Activated T-helper 17 cell treated with anti-CD3 and anti-CD28 coated beads, Interleukin-2, amount 50 U/mL, for 72 hours (primary cell): ENCODE results near the gene CCDC85A. TPM values are rescaled to one million over a fixed set of nuclear protein-coding genes. Genes with fewer than 3 reads are reported as not detected.
"Not testable (repeated sequence)": the region's sequence is repeated elsewhere in the genome, so short reads cannot be mapped to it uniquely, and the experiment has no call there.

Experiments
- ATAC-seq: fragments of 150-1000 bp; cut with Tn5 transposase; replicated peaks from 2 replicates; pipeline ENCODE4 v1.10.0; 2021; ENCODE audit warnings: mild to moderate bottlenecking, moderate library complexity
- H3K27ac Mint-ChIP-seq: one replicate; pipeline ENCODE4 v1.8.0; 2022; ENCODE audit warnings: mixed read lengths
- H3K27me3 Mint-ChIP-seq: one replicate; pipeline ENCODE4 v1.8.0; 2022; ENCODE audit warnings: mixed read lengths
- H3K36me3 Mint-ChIP-seq: one replicate; pipeline ENCODE4 v1.8.0; 2022; ENCODE audit warnings: low read depth, mild to moderate bottlenecking, mixed read lengths
- H3K4me1 Mint-ChIP-seq: one replicate; pipeline ENCODE4 v1.8.0; 2022; ENCODE audit warnings: mixed read lengths
- H3K4me3 Mint-ChIP-seq: one replicate; pipeline ENCODE4 v1.8.0; 2022; ENCODE audit warnings: mild to moderate bottlenecking, mixed read lengths
- H3K9me3 Mint-ChIP-seq: one replicate; pipeline ENCODE4 v1.8.0; 2022; ENCODE audit warnings: mixed read lengths
- total RNA-seq, 2 donors: library from RNA; stranded (reverse); gene quantifications; one replicate each; pipeline ENCODE4 v1.2.3, GENCODE V29; 2022

Gene CCDC85A
- total RNA-seq = not detected

DNA sequence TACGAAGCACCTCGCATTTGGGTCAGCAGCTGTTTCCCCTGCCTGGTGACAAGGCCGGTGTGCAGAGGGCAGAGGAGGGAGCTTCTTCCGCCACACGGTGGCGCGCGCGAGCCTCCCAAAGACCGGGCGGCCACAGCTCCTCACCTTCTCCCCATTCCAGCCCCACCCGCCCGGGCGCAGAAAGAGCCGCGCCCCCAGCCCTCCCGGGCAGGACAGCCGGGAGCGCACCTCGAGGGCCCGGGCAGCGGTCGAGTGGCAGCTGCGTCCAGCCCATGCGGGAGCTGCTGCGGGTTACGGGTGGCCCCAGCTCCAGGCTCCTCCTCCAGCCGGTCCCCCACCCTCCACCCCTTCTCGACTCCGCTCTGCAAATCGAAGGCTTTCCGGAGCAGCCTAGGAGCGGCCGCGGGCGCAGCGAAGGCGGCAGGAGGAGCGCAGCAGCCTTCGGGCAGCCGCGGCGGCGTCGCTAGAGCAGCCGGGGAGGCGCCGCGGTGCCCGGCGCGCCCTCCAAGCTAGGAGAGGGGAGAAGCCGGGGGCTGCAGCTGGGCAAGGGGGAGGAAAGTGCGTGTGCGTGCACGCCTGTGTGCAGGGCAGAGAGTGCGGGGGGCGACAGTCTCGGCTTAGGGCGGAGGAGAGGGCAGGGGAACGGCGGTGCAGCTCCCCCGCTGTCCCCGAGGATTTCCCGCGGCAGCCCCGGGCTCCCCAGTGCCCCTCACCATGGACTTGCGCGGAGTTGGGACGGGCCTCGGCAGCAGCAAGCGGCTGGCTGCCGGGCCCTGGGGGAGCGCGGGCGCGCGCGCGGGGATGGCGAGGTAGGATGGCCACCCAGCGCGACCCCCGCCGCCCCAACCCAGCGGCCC, at the start of gene CCDC85A:
CCDC85A (plus strand) TSS at position 348 of the 857 bp plus-strand sequence. CDS start 635 bp downstream, outside the sequence.
- H3K27ac Mint-ChIP-seq = no peak within 1 kb of the TSS
- H3K27me3 Mint-ChIP-seq = peaks cover 67% of the 10 kb centered on the region
- ATAC-seq = peak; percentile 85
- H3K9me3 Mint-ChIP-seq = no peaks in the 10 kb centered on the region
- no peaks in the 10 kb centered on the region for H3K4me1 Mint-ChIP-seq
- no peaks in the 10 kb centered on the region for H3K36me3 Mint-ChIP-seq
- H3K4me3 Mint-ChIP-seq = peak within 1 kb of the TSS; percentile 49

DNA sequence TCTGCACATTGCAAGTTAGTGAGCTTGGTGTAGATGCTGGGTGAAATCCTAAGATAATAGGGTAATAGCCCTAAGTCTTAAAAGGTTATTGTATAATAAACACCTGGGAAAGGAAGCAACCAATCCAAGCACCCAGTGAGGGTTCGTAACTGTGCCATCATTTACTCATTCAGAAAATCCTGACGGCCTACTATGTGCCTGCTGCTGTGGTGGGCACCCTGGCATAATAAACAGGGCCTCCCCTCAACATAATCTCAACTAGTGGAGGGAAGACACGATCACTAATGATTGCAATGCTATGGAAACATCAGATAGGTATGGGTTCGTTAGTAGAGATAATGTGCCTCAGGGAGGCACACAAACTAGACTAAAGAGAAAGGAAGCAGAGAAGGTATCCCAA, 48.9 kb upstream of the CCDC85A start:
- Mint-ChIP-seq H3K27me3 (no peaks in the 10 kb centered on the region), H3K9me3 (no peaks in the 10 kb centered on the region), H3K4me1 (no peaks in the 10 kb centered on the region), H3K27ac (no peak overlapping the region), H3K4me3 (no peak overlapping the region), H3K36me3 (no peaks in the 10 kb centered on the region)
- ATAC-seq = no peak

DNA sequence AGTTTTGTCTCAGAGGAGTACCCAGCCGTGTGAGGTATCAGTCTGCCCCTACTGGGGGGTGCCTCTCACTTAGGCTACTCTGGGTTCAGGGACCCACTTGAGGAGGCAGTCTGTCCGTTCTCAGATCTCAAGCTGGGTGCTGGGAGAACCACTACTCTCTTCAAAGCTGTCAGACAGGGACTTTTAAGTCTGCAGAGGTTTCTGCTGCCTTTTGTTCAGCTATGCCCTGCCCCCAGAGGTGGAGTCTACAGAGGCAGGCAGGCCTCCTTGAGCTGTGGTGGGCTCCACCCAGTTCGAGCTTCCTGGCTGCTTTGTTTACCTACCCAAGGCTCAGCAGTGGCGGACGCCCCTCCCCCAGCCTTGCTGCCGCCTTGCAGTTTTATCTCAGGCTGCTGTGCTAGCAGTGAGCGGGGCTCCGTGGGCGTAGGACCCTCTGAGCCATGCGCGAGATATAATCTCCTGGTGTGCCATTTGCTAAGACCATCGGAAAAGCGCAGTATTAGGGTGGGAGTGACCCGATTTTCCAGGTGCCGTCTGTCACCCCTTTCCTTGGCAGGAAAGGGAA, 41.2 kb upstream of the CCDC85A start:
- not testable (repeated sequence) for H3K27me3 Mint-ChIP-seq, H3K36me3 Mint-ChIP-seq, H3K27ac Mint-ChIP-seq, ATAC-seq, H3K4me1 Mint-ChIP-seq, H3K4me3 Mint-ChIP-seq, H3K9me3 Mint-ChIP-seq

DNA sequence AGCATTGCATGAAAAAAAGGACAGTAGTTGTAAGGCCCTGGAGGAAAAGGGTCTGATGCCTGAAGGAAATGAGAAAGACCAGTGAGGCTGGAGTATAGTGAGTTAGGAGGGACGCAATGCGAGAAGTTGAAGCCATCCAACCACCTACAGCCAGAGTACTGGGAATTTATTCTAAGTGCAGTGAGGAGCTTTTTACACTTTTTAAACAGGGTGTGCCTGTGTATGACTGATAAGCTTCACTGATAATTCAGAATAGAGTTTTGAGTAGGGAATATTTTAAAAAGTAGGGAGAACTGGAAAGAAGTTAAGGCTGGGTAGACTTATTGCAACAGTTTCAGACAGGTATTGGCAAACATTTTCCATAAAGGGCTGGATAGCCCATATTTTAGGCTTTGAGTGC, 35.9 kb upstream of the CCDC85A start:
- Mint-ChIP-seq H3K4me1 (no peaks in the 10 kb centered on the region), H3K9me3 (peaks cover 8% of the 10 kb centered on the region), H3K36me3 (no peaks in the 10 kb centered on the region), H3K27ac (no peak overlapping the region), H3K4me3 (no peak overlapping the region), H3K27me3 (peaks cover 3% of the 10 kb centered on the region)
- ATAC-seq = no peak

DNA sequence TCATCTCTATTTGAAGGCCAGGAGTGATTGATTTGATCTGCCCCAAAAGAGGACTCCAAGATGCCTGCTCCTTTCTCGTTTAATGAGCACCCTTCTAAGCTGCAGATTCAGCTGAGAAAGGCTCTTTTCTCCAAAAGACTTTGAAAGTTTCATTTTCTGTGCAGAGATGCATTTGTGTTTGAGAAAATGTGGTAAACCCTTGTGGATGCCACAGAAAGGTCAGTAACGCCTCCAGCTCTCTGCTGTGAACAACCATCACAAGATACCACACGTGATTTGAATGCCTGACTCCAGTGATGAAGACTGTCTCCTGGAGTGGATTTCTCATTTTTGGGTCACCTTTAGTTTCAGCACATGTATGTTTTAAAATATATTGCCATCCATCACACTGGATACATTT, 35.0 kb upstream of the CCDC85A start:
- Mint-ChIP-seq H3K36me3 (no peaks in the 10 kb centered on the region), H3K4me3 (no peak overlapping the region), H3K27ac (no peak overlapping the region), H3K27me3 (no peaks in the 10 kb centered on the region), H3K9me3 (peaks cover 9% of the 10 kb centered on the region), H3K4me1 (no peaks in the 10 kb centered on the region)
- no peak for ATAC-seq

DNA sequence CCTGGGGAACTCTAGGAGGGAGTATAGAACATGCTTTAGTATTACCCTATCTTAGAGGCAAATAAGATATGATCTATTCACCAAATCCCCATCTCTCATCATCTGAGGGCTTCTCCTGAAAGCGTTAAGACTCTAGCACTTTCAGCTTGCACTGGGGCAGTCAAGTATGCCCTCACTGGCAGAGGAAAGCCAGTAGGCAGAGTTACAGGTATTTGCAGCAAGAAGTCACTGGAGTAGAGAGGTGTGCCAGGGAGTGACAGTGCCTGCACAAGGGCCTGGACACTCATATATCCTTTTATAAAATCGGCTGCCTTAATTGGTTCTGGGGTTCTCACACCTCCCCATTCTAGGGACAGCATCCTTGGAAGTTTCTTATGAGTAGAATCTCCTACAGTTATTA, 31.9 kb upstream of the CCDC85A start:
- peaks cover 6% of the 10 kb centered on the region for H3K9me3 Mint-ChIP-seq
- H3K27me3 Mint-ChIP-seq = no peaks in the 10 kb centered on the region
- H3K4me1 Mint-ChIP-seq = no peaks in the 10 kb centered on the region
- H3K4me3 Mint-ChIP-seq = no peak overlapping the region
- no peak overlapping the region for H3K27ac Mint-ChIP-seq
- H3K36me3 Mint-ChIP-seq = no peaks in the 10 kb centered on the region
- no peak for ATAC-seq

DNA sequence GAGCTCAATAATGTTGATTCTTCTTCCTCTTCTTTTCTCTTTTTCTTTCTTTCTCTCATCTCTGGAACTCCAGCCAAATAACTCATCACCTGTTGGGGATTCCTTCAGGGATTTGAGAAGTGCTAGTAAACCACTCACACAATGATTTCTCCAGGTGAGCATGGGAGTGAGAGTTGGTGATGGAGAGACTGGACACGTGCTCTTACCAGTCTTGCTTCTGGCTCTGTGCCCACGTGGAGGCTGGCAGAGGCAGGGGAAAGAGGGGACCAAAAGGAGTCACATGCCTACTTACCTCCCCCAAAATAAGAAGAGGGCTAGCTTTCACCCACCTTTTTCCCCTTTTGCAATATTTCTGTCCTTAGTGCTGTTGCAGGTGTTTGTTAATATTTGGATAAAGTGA, 28.6 kb upstream of the CCDC85A start:
- Mint-ChIP-seq H3K27me3 (no peaks in the 10 kb centered on the region), H3K4me3 (no peak overlapping the region), H3K27ac (no peak overlapping the region), H3K9me3 (peaks cover 9% of the 10 kb centered on the region), H3K36me3 (no peaks in the 10 kb centered on the region), H3K4me1 (no peaks in the 10 kb centered on the region)
- ATAC-seq = no peak

DNA sequence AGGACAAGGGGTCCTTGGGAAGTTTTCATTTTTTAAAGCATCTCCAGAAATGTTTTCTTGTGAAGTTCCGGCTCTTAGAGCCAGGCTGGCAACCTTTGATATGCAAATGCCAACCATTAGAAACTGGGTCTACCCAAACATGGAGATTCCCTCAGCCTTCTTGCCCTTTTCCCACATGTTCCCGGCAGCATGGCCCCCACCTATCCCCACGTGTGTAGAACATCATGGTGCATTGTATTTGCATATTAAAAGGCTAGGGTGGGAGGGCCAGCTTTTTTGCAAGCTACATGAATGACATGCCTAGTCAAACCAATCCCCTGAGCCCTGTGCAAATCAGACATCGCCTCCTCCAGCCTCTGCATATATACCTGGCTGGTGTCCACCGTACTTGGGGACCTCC, 23.9 kb upstream of the CCDC85A start:
- H3K36me3 Mint-ChIP-seq, H3K27me3 Mint-ChIP-seq, H3K9me3 Mint-ChIP-seq, H3K4me3 Mint-ChIP-seq, H3K4me1 Mint-ChIP-seq, ATAC-seq, H3K27ac Mint-ChIP-seq: not testable (repeated sequence)

DNA sequence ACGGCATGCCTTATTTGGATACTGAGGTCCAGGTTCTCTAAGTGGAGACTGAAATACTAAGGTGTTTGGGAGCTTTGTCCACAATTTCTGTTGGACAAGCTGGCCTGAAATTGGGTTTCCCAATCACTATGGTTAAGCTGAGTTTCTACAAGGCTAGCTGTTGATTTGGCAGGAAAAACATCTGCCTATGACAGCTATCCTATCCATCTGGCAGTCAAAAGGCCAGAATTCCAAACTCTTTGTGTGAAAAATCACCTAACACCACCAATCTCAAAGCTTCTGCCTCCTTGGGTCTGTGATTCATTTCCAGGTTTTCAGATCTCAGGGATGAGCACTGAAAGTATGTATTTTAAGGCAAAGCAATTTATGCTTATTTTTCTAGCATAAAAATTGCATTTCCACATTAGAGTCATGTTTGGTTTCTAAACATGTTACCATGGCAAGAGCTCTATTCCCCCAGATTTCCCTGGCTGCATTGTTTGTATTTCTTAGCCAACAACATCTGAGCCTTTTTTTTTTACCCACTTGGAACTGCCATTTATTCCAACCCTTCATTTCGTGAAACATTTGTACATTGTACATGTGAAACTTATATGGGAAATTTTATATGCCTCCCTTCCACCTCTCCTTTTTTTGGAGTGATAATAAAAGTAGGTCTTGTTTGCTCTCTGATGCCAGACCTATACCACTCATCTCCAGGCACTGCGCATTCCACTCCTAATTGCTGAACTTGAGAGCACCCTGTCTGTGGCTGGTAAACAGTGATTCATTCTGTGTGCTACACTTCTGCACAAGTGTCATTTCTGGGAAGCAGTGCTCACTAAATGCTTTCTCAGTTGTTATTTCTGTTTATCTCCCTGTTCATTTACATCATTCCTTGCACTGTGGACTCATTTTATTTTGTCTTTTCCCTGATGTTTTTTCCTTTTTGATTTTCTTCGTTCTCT, 15.9 kb upstream of the CCDC85A start:
- H3K4me3 Mint-ChIP-seq = no peak overlapping the region
- H3K4me1 Mint-ChIP-seq = no peaks in the 10 kb centered on the region
- H3K27me3 Mint-ChIP-seq = peaks cover 14% of the 10 kb centered on the region
- H3K9me3 Mint-ChIP-seq = peaks cover 4% of the 10 kb centered on the region
- no peak overlapping the region for H3K27ac Mint-ChIP-seq
- no peaks in the 10 kb centered on the region for H3K36me3 Mint-ChIP-seq
- no peak for ATAC-seq

DNA sequence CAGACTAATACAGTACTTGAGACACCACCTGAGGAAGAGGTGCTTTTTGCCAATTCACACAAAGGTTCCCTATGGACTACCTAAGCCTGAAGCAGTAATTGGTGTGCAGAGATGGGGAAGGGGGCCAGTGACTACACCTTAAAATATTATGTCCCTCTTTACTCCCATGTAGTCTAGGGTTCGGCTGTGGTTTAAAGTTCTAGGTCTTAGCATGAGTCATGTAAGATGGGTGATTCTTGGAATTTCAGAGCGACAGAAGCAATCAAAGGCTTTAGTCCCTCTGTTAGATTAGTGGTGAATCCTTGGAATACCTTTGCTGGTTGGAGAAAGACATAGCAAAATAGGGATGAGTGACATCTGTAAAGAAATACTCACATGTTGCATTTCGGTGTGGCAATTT, 14.3 kb upstream of the CCDC85A start:
- Mint-ChIP-seq H3K27me3 (peaks cover 14% of the 10 kb centered on the region), H3K4me3 (no peak overlapping the region), H3K36me3 (no peaks in the 10 kb centered on the region), H3K27ac (no peak overlapping the region), H3K9me3 (peaks cover 4% of the 10 kb centered on the region), H3K4me1 (no peaks in the 10 kb centered on the region)
- ATAC-seq = no peak

DNA sequence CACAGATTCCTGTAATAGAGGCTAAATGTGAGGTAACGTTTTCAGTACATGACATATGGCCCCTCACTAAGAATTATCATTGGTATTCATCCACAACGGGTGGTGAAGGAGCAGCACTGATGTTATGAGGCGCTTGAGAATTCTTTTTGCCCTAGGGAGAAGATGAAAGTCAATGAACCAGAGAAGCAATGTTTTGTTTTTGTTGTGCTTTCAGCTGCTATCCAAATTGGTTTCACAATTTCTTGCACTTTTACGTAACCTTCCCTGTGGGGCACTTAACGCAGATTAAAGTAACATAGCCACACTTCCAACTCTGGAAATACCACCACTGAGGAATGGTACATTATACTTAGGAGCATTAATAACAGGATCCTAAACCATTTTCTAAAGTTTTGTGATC, 13.3 kb upstream of the CCDC85A start:
- Mint-ChIP-seq H3K4me3 (no peak overlapping the region), H3K36me3 (no peaks in the 10 kb centered on the region), H3K27ac (no peak overlapping the region), H3K9me3 (peaks cover 4% of the 10 kb centered on the region), H3K27me3 (peaks cover 14% of the 10 kb centered on the region), H3K4me1 (no peaks in the 10 kb centered on the region)
- no peak for ATAC-seq

DNA sequence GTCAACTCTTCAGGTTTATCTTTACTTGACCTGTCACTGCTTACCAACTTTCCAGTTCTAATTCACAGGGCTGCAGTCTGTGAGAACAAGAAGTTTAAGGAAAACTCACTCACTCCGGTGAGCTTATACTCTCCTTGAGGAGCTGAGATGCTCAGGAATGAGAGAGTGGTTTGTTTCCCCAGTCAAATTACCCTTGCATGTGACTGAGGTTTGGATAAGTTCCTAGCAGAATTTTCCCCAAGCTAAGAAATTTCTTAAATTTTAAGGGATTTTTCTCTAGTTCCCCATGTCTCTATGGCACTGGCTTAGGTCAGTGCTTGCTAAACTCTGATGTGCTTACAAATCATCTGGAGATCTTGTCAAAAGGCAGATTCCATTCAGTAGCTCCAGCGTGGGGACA, 12.8 kb upstream of the CCDC85A start:
- no peak overlapping the region for H3K27ac Mint-ChIP-seq
- ATAC-seq = no peak

DNA sequence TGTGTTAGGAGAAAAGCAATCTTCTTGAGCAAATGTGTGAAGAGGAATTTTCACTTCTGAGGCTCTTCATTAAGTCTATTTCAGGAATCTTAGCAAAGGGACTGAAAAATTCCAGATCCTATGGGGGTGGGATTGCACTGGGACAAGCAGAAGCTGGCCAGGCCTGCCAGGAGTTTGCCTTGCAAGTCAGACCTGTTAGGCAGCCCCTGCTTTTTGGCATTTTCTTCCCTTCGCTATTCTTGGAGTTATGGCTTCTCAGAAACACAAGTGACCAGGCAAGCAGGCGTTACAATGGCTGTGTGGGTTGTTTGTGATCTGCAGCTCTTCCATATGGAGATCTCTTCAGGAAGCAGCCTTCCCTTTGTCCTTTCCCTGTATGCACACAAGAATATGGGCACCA, 8.0 kb upstream of the CCDC85A start:
- peaks cover 4% of the 10 kb centered on the region for H3K9me3 Mint-ChIP-seq
- H3K27me3 Mint-ChIP-seq = peaks cover 18% of the 10 kb centered on the region
- no peaks in the 10 kb centered on the region for H3K4me1 Mint-ChIP-seq
- no peak overlapping the region for H3K27ac Mint-ChIP-seq
- no peak overlapping the region for H3K4me3 Mint-ChIP-seq
- no peak for ATAC-seq
- H3K36me3 Mint-ChIP-seq = no peaks in the 10 kb centered on the region

More for the DNA sequence above, 12.8 kb upstream of the CCDC85A start:
- peaks cover 4% of the 10 kb centered on the region for H3K9me3 Mint-ChIP-seq
- H3K4me1 Mint-ChIP-seq = no peaks in the 10 kb centered on the region
- H3K27me3 Mint-ChIP-seq = peaks cover 13% of the 10 kb centered on the region
- H3K4me3 Mint-ChIP-seq = no peak overlapping the region
- no peaks in the 10 kb centered on the region for H3K36me3 Mint-ChIP-seq

DNA sequence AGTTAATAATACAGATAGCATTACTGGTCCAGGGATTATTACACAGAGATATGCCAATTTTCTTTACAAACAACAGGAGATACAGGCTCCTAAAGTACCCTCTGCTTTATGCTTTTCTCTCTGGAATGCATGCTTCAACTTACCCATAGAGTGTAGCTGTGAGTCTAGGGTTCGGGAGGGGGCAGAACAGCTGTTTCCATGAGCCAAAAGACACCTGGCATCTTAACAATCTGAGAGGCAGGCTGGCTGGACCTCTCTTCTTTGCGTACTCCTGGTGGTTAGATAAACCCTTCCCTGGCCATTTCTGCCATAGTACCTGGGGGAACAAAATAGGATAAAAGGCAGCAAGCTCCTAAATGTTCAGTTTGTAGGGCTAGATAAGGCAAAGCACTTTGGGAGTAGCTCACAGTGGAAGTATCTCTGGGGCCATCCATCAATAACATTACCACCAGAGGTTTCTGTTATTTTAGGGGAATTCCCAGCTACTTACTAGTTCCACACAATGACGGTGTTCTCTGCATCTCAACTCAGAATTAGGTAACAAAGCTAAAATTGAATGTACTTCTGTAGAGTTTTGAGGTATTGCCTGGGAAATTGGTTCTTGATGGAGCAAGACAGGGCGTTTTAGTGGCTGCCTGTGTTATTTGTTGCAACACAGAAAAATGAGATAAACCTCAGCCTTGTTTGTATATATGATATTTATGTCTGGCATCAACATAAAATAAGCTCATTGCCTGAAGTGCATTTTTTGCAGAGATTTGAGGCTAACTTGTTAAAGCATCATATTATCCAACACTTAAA, 6.2 kb upstream of the CCDC85A start:
- no peak for ATAC-seq
- H3K9me3 Mint-ChIP-seq = no peaks in the 10 kb centered on the region
- H3K27ac Mint-ChIP-seq = no peak overlapping the region
- H3K27me3 Mint-ChIP-seq = peaks cover 26% of the 10 kb centered on the region
- H3K36me3 Mint-ChIP-seq = no peaks in the 10 kb centered on the region
- H3K4me1 Mint-ChIP-seq = no peaks in the 10 kb centered on the region
- no peak overlapping the region for H3K4me3 Mint-ChIP-seq
